ENCODE measurements around the gene STOM.

The STOM gene

GRCh38 chr9:121323449-121324151 lies 46.5 kb downstream of the STOM start:
- peaks cover 7% of the 10 kb centered on the region for H3K36me3 Mint-ChIP-seq
- ATAC-seq (no peak), DNase-seq (ENCODE audit: low spot score in 2 of 2) (no peak)
- peaks cover 37% of the 10 kb centered on the region for H3K4me1 Mint-ChIP-seq
- H3K27ac Mint-ChIP-seq: peak overlapping the region; percentile 58
- no peak overlapping the region for H3K4me3 Mint-ChIP-seq
- no peaks in the 10 kb centered on the region for H3K9me3 Mint-ChIP-seq

- H3K27ac Mint-ChIP-seq: peak overlapping the region; percentile 58
Observed at GRCh38 chr9:121322737-121323448, 47.2 kb downstream of the STOM start.

GRCh38 chr9:121322037-121322736 lies 47.9 kb downstream of the STOM start:
- H3K4me3 Mint-ChIP-seq: no peak overlapping the region
- H3K4me1 Mint-ChIP-seq: peaks cover 37% of the 10 kb centered on the region
- no peaks in the 10 kb centered on the region for H3K9me3 Mint-ChIP-seq
- peak overlapping the region; percentile 58 for H3K27ac Mint-ChIP-seq
- DNase-seq (ENCODE audit: low spot score in 2 of 2) (no peak), ATAC-seq (peak; percentile 59)
- peaks cover 7% of the 10 kb centered on the region for H3K36me3 Mint-ChIP-seq

More at GRCh38 chr9:121322737-121323448, 47.2 kb downstream of the STOM start:
- no peak for ATAC-seq
- no peak overlapping the region for H3K4me3 Mint-ChIP-seq
- no peaks in the 10 kb centered on the region for H3K9me3 Mint-ChIP-seq
- no peak for DNase-seq (ENCODE audit: low spot score in 2 of 2)
- peaks cover 7% of the 10 kb centered on the region for H3K36me3 Mint-ChIP-seq
- H3K4me1 Mint-ChIP-seq: peaks cover 37% of the 10 kb centered on the region

GRCh38 chr9:121321016-121321503 lies 49.0 kb downstream of the STOM start:
- Mint-ChIP-seq H3K4me3 (peak overlapping the region; percentile 35), H3K36me3 (peaks cover 7% of the 10 kb centered on the region), H3K27ac (peak overlapping the region; percentile 83), H3K4me1 (peaks cover 37% of the 10 kb centered on the region), H3K9me3 (no peaks in the 10 kb centered on the region)
- ATAC-seq (peak; percentile 7), DNase-seq (ENCODE audit: low spot score in 2 of 2) (peak in 1 of 2 donors; percentile 61)

GRCh38 chr9:121319383-121319780 lies 50.7 kb downstream of the STOM start:
- DNase-seq (ENCODE audit: low spot score in 2 of 2): no peak
- Mint-ChIP-seq H3K27ac (peak overlapping the region; percentile 14), H3K4me1 (peaks cover 28% of the 10 kb centered on the region), H3K36me3 (peaks cover 7% of the 10 kb centered on the region), H3K4me3 (no peak overlapping the region), H3K9me3 (no peaks in the 10 kb centered on the region)
- no peak for ATAC-seq

- no peak for DNase-seq (ENCODE audit: low spot score in 2 of 2)
- H3K4me3 Mint-ChIP-seq: no peak overlapping the region
- H3K27ac Mint-ChIP-seq: peak overlapping the region; percentile 14
- H3K36me3 Mint-ChIP-seq: peaks cover 7% of the 10 kb centered on the region
- no peak for ATAC-seq
- peaks cover 28% of the 10 kb centered on the region for H3K4me1 Mint-ChIP-seq
- no peaks in the 10 kb centered on the region for H3K9me3 Mint-ChIP-seq
Observed at GRCh38 chr9:121318631-121319382, 51.2 kb downstream of the STOM start.

- Mint-ChIP-seq H3K9me3 (no peaks in the 10 kb centered on the region), H3K4me3 (no peak overlapping the region), H3K27ac (peak overlapping the region; percentile 53), H3K36me3 (peaks cover 7% of the 10 kb centered on the region), H3K4me1 (peaks cover 26% of the 10 kb centered on the region)
- ATAC-seq (no peak), DNase-seq (ENCODE audit: low spot score in 2 of 2) (no peak)
Observed at GRCh38 chr9:121317737-121318630, 52.1 kb downstream of the STOM start.

- Mint-ChIP-seq H3K4me3 (no peak overlapping the region), H3K36me3 (peaks cover under 1% of the 10 kb centered on the region), H3K9me3 (no peaks in the 10 kb centered on the region), H3K4me1 (peaks cover 16% of the 10 kb centered on the region), H3K27ac (peak overlapping the region; percentile 53)
- ATAC-seq: no peak
- no peak for DNase-seq (ENCODE audit: low spot score in 2 of 2)
Observed at GRCh38 chr9:121316852-121317373, 53.1 kb downstream of the STOM start.

- no peaks in the 10 kb centered on the region for H3K36me3 Mint-ChIP-seq
Observed at GRCh38 chr9:121316378-121316777, 53.7 kb downstream of the STOM start.

GRCh38 chr9:121313458-121314152 lies 56.4 kb downstream of the STOM start:
- H3K27ac Mint-ChIP-seq: no peak overlapping the region
- H3K4me1 Mint-ChIP-seq: no peaks in the 10 kb centered on the region
- no peaks in the 10 kb centered on the region for H3K9me3 Mint-ChIP-seq
- no peak for DNase-seq (ENCODE audit: low spot score in 2 of 2)
- no peaks in the 10 kb centered on the region for H3K36me3 Mint-ChIP-seq
- no peak for ATAC-seq
- no peak overlapping the region for H3K4me3 Mint-ChIP-seq

More at GRCh38 chr9:121316378-121316777, 53.7 kb downstream of the STOM start:
- no peak for ATAC-seq
- Mint-ChIP-seq H3K4me3 (no peak overlapping the region), H3K4me1 (peaks cover 14% of the 10 kb centered on the region), H3K27ac (no peak overlapping the region), H3K9me3 (no peaks in the 10 kb centered on the region)
- no peak for DNase-seq (ENCODE audit: low spot score in 2 of 2)

GRCh38 chr9:121312169-121312568 lies 57.9 kb downstream of the STOM start:
- Mint-ChIP-seq H3K4me1 (no peaks in the 10 kb centered on the region), H3K9me3 (no peaks in the 10 kb centered on the region), H3K27ac (no peak overlapping the region), H3K36me3 (peaks cover 6% of the 10 kb centered on the region), H3K4me3 (no peak overlapping the region)
- DNase-seq (ENCODE audit: low spot score in 2 of 2) (no peak), ATAC-seq (no peak)

GRCh38 chr9:121310571-121310970 lies 59.5 kb downstream of the STOM start:
- no peaks in the 10 kb centered on the region for H3K9me3 Mint-ChIP-seq
- no peak for DNase-seq (ENCODE audit: low spot score in 2 of 2)
- ATAC-seq: no peak

GRCh38 chr9:121309833-121310425 lies 60.1 kb downstream of the STOM start:
- no peaks in the 10 kb centered on the region for H3K9me3 Mint-ChIP-seq
- H3K36me3 Mint-ChIP-seq: peaks cover 6% of the 10 kb centered on the region
- no peaks in the 10 kb centered on the region for H3K4me1 Mint-ChIP-seq
- no peak for DNase-seq (ENCODE audit: low spot score in 2 of 2)
- no peak for ATAC-seq
- no peak overlapping the region for H3K27ac Mint-ChIP-seq
- H3K4me3 Mint-ChIP-seq: no peak overlapping the region

More at GRCh38 chr9:121310571-121310970, 59.5 kb downstream of the STOM start:
- no peaks in the 10 kb centered on the region for H3K4me1 Mint-ChIP-seq
- H3K4me3 Mint-ChIP-seq: no peak overlapping the region
- no peak overlapping the region for H3K27ac Mint-ChIP-seq
- H3K36me3 Mint-ChIP-seq: peaks cover 6% of the 10 kb centered on the region

Data from stimulated activated effector memory CD8-positive, alpha-beta T cell treated with anti-CD3 and anti-CD28 coated beads, Interleukin-12 subunit alpha, Interleukin-12 subunit beta, amount 100 ng/mL, for 72 hours (primary cell).